ENCODE results near the gene SNX32.
A peak's percentile ranks its signal among the peaks of the same experiment; 100 is the strongest.

The SNX32 gene

DNA sequence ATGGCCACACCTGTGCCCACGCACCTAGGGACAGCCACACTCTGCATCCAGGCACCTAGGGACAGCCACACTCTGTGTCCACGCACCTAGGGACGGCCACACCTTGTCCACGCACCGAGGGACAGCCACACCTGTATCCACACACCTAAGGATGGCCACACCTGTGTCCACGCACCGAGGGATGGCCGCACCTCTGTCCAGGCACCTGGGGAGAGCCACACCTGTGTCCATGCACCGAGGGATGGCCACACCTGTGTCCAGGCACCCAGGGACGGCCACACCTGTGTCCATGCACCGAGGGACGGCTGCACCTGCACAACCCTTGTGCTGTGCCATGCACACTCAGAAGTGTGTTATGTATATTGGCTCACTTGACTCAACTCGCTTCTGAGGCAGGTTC lies 36.1 kb upstream of the SNX32 start:
- DNase-seq = no peak

DNA sequence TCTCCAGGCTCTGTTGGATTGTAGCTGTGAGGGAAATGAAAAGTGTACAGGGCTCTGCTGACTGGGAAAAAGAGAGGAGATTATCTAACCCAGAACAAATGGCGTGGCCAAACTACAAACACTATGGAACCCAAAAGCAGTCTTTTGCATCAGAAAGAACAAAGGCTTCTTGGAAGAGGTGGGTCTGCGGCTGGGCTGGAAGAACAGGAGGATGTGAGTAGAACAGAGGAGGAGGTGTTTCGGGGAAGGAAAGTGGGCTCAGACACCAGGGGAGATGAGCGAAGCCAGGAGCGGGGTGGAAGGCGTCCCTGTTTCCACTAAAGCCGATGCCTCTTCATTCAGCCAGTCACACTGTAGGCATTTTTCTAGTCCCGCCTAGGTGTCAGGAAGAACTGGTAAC lies 34.9 kb upstream of the SNX32 start:
- DNase-seq = no peak

DNA sequence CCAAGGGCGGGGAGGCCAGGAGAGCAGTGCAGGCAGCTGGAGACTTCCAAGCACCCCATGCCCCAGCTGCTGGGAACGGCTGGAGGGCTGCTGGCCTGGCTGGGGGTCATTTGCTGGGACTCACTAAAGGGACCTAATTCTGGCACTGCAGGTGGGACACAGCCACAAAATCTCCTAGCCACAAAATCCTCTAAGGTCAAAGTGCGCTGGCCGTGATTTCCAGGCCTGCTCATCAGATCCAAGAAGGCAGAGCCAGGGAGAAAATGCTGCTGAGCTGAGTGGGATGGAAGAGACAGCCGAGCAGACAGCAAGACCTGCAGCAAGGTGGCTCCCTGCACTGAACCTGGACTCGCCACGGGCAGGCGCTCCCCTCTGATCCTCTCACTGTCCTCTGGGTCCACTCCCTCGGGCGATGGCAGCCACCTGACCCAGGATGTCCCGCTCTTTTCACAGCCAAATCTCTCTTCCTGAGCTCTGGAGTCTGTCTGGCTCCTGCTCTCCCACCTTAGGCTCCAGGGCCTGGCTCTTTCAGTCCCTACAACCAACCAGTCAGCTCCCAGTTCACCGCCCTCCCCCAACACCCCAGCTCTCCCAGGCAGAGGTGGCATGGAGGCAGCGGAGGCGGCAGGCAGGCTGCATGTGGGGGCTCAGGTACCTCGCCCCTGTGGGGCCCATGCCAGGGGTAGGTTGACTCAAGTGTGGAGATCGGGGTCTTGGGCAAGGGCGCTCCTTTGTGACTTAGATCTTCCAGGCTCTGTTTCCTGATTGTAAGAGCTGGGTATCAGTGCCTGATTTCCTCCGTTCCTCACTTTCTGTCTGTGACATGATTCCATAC lies 32.4 kb upstream of the SNX32 start:
- DNase-seq = no peak

DNA sequence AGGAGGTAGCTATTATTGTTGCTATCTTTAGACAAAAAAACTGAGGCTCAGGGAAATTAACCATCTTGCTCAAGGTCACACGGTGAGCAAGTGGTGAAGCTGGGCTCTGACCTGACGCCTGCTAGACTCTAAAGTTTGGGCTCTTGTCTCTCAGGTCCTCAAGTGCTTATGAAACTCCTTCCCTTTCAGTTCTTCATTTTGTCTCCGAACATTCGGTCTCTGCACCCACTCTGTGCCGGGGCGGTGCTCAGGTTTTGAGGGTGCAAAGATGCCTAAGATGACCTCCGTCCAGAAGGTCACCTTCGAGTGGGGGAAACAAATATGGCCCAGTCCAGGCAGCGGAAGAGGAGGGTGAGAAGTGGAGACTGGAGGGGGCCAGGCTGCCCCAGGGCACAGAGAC lies 30.9 kb upstream of the SNX32 start:
- no peak for DNase-seq

DNA sequence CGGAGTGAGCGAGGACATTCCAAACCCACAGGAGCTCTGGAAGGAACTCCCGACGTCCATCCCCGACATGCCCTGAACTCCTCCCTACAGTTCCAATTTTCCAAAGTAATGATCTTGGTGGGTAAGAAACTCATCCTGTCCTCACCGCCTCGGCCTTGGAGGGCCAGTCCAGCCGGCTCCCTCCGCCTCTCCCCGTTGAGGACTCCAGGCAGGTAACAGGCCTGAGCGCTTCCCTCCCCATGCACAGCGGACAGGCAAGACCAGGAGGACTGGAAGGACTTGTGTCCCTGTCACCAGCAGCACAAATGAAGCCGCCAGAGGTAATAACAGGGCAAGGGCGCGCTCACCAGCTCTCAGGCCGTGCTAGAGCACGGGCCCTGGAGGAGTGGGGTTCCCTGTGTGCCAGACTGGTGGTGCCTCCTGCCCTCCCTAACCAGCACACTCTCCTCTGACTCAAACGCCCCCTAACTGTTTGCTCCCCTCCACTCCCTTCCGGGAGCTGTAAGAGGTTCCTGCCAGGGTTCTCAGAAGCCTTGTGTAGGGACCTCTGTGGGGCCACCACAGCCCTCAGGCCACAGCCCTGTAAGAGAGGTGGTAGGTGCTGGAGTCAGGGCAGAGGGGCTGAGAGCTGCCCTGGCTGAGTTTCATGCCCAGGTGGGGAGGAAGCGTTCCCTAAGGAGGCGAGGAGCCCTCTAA lies 29.8 kb upstream of the SNX32 start:
- DNase-seq = no peak

DNA sequence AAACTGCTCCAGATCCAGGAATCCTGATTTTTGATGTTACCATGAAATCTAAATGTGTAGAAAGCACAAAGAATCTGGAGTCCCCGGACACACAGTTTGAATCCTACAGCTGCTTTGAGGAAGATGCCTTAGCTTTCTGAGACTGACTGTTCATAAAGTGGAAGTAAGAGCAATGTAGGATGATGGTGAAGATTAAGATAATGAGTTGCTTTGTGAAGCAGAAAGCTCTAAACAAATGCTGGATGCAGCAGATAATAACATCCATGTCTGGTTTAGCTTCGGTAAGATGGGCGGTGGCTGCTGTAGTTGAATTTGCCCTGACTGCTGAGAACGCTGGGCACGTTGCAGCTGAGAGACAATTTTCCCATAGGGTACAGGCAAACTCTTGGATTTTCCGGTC lies 26.8 kb upstream of the SNX32 start:
- DNase-seq = no peak

DNA sequence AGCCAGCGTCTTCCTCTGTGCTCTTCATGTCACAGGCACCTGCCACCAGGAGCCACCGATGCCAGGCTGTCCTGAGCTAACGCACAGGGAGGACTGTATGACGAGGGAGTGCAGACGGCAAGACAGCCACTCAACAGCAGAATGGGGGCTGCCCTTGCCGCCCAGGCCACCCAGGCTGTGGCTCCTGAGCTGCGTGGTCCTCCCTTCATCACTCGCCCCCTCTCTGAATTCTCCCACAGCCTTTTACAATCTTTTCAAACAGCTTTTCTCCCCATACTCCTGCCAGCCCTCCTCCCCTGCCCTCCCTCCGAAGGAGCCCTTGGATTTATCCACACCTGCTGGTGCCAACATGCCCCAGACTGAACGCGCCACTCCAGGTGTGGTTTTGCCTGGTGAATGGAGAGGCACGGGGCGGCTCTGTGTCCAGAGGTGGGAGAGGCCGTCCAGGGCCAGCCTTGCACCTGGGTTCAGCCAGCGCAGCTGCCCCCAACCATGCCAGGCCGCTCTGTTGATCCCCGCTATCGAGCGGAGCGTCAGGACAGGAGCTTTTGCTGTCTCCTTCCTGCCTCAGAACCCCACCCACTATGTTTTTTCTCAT lies 24.9 kb upstream of the SNX32 start:
- DNase-seq = no peak

DNA sequence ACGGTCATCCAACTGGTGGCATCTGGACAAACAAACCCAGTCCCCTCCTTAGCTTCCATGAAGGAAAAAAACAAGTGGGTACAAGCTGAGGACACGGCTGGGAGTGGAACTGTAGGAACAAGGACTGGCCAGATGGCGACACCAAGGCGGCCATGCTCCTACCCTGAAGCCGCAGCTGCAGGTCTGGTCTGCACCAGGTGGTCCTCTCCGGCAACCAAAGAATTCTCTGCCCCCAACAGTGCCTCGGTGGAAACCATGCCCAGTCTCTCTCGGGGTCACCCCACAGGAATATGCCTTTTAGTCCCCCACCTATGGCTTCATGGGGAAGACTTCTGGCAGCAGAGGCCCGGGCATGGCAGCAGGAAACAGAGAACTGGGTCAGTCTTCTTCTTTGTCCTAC lies 24.3 kb upstream of the SNX32 start:
- DNase-seq = no peak

DNA sequence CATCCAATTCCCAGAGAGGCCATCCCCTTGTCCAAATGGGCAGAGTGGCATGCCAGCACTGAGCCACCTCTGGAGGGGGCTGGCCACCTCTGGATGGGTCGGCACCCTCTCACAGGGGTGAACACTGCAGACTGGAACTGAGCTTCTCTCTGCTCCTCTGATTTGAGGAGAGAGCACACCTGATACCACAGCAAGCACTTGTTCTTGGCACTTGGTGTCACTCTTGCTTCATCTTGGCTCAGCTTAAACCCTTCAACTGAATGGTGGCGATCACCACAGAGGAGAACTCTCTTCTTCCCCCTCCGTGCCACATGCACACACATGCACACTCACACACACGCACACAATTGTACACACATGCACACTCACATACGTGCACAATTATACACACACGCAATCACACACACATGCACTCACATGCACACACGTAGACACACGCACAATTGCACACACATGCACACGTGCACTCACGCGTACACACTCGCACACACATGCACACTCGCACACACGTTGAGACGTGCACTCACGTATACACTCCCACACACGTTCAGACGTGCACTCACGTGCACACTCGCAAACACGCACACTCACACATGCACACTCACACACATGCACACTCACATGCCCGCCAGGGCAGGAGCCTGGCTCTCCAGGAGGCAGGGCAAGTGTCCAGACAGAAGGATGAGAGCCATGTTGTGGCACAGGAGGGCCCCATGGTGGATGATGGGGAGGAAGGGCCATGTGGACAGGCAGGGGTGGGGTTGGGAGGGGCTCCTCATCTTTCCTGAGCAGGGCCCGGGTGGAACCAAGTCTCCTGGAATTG lies 23.5 kb upstream of the SNX32 start:
- no peak for DNase-seq

DNA sequence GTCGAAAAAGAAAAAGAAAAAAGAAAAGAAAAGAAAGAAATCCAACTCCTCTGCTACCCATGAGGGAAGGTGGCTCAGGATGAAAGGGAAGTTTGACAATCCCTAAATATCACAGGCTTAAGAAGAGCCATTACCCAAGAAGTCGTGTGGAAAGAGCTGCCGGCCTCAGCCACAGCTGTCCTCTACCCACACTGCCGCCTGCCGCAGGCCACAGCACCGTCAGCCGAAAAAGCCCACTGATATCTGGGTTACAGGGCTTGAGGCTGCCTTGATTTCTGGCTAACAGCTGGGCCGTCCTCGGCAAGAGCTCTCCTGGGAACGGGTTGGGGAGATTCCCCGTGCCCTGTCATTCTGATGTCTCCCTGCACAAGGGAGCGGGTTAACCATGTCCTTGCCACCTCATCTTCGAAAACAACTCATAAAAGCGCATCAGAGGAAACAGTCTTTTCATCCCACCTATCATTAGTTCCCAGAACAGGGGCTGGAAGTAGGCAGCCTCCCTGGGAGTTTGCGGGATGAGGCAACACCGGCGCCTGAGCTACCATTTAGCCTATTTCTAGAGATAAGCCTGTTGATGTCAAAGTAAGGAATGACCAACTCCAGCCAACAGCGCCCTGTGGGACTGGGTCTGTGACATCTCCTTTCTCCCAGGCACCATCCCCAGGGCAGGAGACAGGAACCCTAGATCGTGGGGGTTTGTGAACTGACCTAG lies 21.8 kb upstream of the SNX32 start:
- DNase-seq = no peak

DNA sequence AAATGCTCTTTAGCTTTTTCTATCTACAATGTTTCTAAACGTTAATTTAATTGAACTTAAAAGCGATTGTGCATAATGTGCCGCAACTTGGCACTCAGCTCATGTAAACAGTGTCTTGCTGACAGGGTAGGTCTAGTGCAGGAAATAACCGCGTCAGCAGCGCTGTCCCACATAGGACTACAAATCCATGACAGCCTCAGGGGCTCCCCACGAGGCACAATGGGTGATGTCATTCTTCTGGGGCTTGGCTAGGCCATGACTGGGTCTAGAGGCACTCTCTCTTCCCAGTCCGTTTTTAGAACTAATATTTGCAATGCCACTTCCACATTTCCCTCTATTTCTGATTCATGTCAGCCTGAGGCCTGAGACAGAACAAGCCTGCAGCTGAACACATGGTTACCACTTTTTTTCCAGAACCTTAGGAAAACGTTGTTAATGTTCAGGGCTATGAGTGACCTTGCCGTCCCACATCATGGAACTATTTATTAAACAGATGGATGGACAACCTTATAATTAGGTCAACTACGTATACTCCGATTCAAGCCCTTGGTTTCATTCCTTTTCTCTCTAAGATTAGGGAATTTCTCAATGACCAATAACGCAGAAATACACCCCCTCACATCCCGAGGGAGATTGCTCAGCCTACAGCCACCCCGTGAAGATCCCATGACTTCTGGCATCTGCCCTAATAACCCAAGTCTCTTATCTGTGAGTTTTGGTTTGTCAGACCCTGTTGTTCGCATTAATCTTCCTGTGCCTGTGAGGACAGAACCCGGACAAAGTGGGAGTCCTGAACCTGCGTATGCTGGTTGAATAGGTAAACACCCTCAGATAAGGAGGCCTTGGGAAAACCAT lies 19.4 kb upstream of the SNX32 start:
- no peak for DNase-seq

DNA sequence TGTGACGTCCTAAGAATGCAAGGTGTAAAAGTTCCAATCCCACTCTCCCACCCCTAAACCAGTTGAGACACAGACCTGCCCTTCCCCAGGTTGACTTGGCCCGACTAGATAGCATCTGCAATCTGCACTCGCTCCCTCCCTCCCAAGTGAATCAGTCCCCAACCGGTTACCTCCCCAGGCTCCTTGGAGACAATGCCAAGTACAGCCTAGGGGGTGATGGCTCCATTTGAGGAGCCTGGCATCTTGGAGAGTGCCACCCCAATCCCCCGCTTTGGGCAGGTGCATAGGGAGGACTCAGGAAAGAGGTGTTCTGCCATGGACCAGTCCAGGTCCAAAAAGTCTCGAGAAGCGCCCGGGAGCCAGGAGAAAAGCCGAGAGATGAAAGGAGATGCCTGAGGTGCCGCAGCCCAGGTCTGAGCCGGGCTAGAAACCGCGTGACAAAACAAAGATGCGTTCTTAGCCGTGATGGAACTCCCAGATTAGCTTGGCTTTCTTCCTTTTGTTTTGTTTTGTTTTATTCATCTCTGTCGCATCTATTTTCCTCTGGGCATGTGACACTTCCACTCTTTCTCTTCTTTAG lies 18.7 kb upstream of the SNX32 start:
- DNase-seq = no peak

DNA sequence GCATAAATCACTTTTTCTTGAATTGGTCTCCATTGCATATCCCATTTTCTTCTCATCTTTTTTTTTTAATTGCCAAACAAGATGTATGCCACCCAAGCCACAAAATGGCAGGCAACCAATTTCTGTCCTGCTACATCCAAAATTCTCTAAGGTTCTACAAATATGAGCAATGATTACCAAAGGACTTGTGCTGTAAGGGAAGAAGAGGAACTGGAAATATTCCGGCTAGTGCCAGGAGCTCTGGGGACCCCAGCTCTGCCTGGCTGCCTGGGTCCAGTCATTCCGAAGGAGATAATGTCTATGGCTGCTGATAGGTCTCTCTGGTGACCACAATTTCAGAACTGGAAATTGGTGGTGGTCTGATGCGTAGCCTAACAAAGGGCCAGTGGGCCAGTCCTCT lies 17.1 kb upstream of the SNX32 start:
- no peak for DNase-seq

DNA sequence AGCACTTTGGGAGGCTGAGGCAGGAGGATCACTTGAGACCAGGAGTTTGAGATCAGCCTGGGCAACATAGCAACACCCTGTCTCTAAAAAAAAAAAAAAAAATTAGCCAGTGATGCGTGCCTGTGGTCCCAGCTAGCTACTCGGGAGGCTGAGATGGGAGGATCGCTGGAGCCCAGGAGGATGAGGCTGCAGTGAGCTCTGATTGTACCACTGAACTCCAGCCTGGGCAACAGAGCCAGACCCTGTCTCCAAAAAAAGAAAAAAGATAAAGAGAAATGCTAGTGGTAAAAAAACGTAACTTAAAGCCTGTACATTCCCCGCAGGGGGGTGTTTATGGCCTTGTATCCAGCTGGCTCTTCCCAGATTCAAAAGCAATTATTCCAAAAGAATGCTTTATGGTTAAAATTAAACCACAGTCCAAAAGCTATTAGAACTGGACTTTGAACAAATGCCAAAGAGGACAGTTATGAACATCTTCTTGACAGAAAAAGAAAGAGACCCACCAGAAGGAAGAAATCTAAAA lies 16.4 kb upstream of the SNX32 start:
- DNase-seq = peak; percentile 37

DNA sequence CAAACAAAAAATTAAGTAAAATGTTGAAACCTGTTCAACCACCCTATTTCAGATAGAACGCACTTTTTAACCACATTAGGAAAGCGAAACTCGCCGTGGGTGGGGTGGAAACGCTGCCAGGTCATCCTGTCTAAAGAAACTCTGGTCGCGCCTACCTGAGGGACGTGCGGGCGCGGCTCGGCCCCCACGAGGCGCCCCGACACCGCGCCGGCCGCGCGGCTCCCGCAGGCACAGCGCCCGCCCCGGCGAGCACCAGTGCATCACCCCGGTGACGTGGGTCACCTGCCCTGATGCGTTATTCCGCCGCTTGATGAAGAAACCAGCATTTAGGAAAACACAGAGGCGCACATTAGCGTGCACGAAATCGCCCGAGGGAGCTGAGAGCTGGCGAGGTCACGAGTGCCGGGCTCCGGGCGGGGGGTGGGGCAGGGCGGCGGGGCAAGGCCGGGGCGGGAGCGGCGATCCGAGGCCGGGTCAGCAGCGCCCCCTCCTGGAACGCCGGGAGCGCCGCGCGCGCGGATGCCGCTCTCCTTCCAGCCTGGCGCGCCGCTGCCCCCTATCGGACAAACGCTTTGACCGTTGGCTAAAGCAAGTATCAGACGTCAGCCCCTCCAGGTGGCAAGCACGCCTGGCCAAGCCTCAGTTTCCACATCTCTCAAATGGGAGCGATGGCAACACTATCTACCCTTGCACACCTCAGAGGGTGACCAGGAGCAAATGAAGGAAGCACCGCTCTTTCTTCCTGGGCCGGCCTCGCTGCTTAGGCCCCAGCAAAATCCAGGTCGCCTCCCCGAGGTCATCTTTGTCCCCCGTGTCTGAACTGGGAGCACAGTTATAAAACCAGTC lies 15.7 kb upstream of the SNX32 start:
- peak; percentile 83 for DNase-seq

DNA sequence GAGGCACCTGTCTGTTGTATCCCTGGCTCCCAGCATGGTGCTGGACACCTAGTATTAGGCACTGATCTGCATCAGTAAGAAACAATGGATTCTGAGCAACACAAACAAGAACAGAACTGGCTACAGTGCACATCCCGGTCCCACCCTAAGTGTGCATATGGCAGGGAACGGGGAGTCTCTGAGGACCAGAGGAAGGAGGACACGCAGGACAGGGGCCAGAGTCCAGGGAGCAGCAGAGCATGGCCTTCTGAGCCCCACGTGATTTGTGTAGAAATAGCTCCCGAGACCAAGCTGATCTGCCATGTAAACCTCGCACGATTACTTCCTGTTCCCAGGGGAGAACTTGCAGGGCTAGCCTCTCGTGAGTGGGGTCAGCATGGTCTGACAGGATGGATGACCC lies 12.7 kb upstream of the SNX32 start:
- no peak for DNase-seq

DNA sequence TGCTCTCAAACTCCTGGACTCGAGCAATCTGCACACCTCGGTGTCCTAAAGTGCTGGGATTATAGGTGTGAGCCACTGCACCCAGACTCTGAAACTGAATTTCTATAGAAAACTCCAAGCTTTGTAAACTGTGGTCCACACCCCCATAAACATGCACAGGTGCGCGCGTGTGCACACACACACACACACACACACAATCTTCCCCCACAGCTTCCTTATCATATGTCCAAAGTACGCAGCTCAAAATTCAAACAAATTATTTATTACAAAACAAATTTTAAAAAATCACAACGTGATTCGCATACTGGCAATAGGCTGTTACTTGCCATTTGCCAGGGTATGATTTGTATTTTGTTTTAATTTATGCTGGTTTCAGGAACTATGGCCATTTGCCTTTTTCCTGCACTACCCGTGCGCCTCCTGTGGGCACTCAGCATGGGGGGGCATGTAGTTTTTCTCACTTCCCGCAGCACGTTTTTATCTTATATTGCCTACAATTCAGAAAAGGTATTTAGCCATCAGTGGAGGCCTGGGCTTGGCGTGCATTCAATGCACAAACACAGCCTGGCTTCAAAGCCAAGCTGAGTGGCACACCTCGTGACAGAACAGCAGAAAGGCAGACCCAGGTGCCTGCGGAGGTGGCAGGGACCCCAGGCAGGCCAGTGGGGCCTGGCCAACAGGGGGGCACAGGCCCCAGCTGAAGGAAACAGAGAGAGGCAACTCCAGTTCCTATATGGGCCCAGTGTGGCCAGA lies 10.8 kb upstream of the SNX32 start:
- DNase-seq = no peak

DNA sequence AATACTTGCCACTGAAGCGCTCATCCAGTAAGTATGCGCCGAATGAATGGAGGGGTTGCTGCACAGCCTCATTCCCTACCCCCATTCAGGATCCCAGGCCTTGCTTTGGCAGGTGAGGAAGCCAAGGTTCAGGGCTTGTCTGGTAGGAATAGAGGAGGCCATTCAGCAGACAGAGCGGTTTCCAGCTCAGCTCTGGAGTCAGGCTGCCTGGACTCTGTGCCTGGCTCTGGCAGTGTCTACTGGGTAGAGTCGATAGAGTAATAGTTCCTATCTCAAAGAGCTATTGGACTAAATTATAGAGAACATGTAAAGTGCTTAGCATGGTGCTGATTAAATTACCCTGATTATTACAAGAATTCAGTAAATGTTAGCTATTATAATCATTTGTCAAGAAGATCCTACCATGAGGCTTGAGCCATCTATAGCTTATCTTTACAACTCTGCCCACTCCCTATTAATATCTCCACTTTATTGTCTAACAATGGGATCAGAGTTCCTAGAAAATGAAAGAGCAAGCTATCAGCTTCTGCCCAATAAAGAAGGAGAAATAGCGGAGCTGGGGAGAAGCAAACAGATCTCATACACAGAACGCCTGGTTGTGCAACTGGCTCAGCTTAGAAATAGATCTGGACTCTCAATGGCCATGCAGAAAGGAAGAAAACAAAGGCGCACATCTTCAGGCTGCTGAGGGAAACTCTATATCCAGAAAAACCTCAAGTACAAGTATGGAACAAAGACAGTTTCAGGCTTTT lies 6.6 kb upstream of the SNX32 start:
- no peak for DNase-seq

All from fibroblast of skin of scalp (primary cell).